22Rv1 (cell line): Measurements from ENCODE around the gene CMTM8.

ENCODE experiments used
- CTCF ChIP-seq: fragments of 450-650 bp; IDR thresholded peaks from 2 replicates; pipeline ENCODE4 v1.5.1; 2017; ENCODE audit warnings: mild to moderate bottlenecking
- ZFX ChIP-seq: fragments of 450-650 bp; IDR thresholded peaks from 2 replicates; pipeline ENCODE4 v1.6.1; 2017; ENCODE audit warnings: antibody characterized with exemption, borderline replicate concordance

- TF ChIP-seq CTCF: no peak
- no peak for TF ChIP-seq ZFX
Measured at GRCh38 chr3:32404714-32405113, 166.2 kb downstream of the CMTM8 start.
